PC-9 (cell line): Measurements from ENCODE around the gene TAS2R42. TPM values are rescaled to one million over a fixed set of nuclear protein-coding genes. Genes with fewer than 3 reads are reported as not detected.

ENCODE experiments used
- BruUV-seq: library from RNA; stranded (reverse); fragments of 400-500 nt; replicated peaks from 2 replicates; lab custom pipeline; 2021; lab: Mats Ljungman, UMichigan
- CTCF ChIA-PET: fragments of 300-600 bp; sonication (Branson Sonifier 250); formaldehyde crosslinking; loops from one replicate; lab custom pipeline; 2022; ENCODE audit warnings: antibody characterized with exemption; lab: Charles Lee
- POLR2A ChIA-PET: fragments of 300-600 bp; sonication (Branson Sonifier 250); formaldehyde crosslinking; loops from one replicate; lab custom pipeline; 2022; ENCODE audit warnings: antibody characterized with exemption; ENCODE audit not compliant: unreplicated experiment; lab: Charles Lee
- DNase-seq, 2 experiments: peaks; one replicate each; pipeline versions ENCODE4 v3.0.0 to v3.0.0-alpha.2; 2015 to 2022; ENCODE audit warnings: mixed read lengths in 1 of 2
- H2AFZ ChIP-seq: fragments of 200-600 bp; sonication (generic); 2 replicates; pipeline ENCODE4 v1.8.1; 2017; ENCODE audit warnings: antibody characterized with exemption
- H3F3A ChIP-seq: fragments of 200-600 bp; sonication (generic); 2 replicates; pipeline ENCODE4 v1.8.1; 2017; ENCODE audit warnings: antibody characterized with exemption, mild to moderate bottlenecking, low read depth; ENCODE audit not compliant: insufficient read depth
- H3K27ac ChIP-seq: fragments of 200-600 bp; sonication (generic); 2 replicates; pipeline ENCODE4 v1.6.1; 2016; ENCODE audit warnings: mixed run types
- H3K27me3 ChIP-seq: fragments of 200-600 bp; sonication (generic); 2 replicates; pipeline ENCODE4 v1.6.1; 2016; ENCODE audit warnings: low read depth, mixed run types; ENCODE audit not compliant: insufficient read depth
- H3K36me3 ChIP-seq: fragments of 200-600 bp; sonication (generic); 2 replicates; pipeline ENCODE4 v1.6.1; 2016; ENCODE audit warnings: low read depth, mixed run types
- H3K4me1 ChIP-seq: fragments of 200-600 bp; sonication (generic); replicated peaks from 2 replicates; pipeline ENCODE4 v1.6.1; 2016; ENCODE audit warnings: mixed run types; ENCODE audit not compliant: insufficient read depth
- H3K4me2 ChIP-seq: fragments of 200-600 bp; sonication (generic); 2 replicates; pipeline ENCODE4 v1.6.1; 2017; ENCODE audit warnings: mixed run types
- H3K4me3 ChIP-seq: fragments of 200-600 bp; sonication (generic); 2 replicates; pipeline ENCODE4 v1.6.1; 2016; ENCODE audit warnings: mixed run types
- H3K79me2 ChIP-seq: fragments of 200-600 bp; sonication (generic); 2 replicates; pipeline ENCODE4 v1.6.1; 2017; ENCODE audit warnings: low read depth, mixed run types
- H3K9me2 ChIP-seq: fragments of 200-600 bp; sonication (generic); 2 replicates; pipeline ENCODE4 v1.8.1; 2017; ENCODE audit warnings: mild to moderate bottlenecking; ENCODE audit not compliant: insufficient read depth
- H3K9me3 ChIP-seq: fragments of 200-600 bp; sonication (generic); 2 replicates; pipeline ENCODE4 v1.8.1; 2016; ENCODE audit warnings: low read depth; ENCODE audit not compliant: insufficient read depth
- H4K20me1 ChIP-seq: fragments of 200-600 bp; sonication (generic); 2 replicates; pipeline ENCODE4 v1.8.1; 2017; ENCODE audit not compliant: insufficient read depth
- EZH2 ChIP-seq: fragments of 200-600 bp; sonication (generic); IDR thresholded peaks from 2 replicates; pipeline ENCODE4 v1.8.0; 2017; ENCODE audit warnings: antibody characterized with exemption, low read depth
- intact Hi-C: fragments of 100-400 bp; cut with micrococcal nuclease; formaldehyde crosslinking; loops from one replicate; pipeline ENCODE4 v1.10.0; 2022; ENCODE audit not compliant: unreplicated experiment
- total RNA-seq: library from RNA; stranded (reverse); gene quantifications from 2 replicates; pipeline ENCODE4 v1.2.3, GENCODE V29; 2021
- TF ChIP-seq, protein P1 (sequence below): fragments of 200-600 bp; sonication (generic); conservative IDR thresholded peaks from 2 replicates; pipeline ENCODE4 v1.6.1; 2017; ENCODE audit warnings: mixed run types, antibody characterized with exemption, mild to moderate bottlenecking, moderate library complexity

Gene TAS2R42
- total RNA-seq, 1 experiment from 2014 or later: not detected

DNA sequence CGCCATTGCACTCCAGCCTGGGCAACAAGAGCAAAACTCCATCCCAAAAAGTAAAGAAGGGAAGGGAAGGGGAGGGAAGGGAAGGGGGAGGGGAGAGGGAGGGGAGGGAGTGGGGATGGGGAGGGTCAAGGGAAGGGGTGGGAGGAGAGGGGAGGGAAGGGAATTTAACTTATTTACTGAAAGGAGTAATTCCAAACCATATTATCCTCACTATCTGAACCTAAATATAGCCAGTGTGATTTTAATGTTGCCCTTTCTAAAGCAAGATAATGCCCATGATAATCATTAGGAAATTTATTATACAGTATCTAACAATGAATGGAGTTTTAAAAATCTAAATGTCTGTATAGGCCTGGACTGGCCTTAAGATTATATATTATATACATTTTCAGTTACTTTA, 8.5 kb downstream of the TAS2R42 start:
- no peak overlapping the region for H3K4me3 ChIP-seq
- H3K4me2 ChIP-seq: no peak overlapping the region
- no peak overlapping the region for H2AFZ ChIP-seq
- no peak overlapping the region for H3K27ac ChIP-seq
- POLR2A ChIA-PET: no interaction called here
- H4K20me1 ChIP-seq: no peaks in the 10 kb centered on the region
- peaks cover 11% of the 10 kb centered on the region for H3K79me2 ChIP-seq
- H3K27me3 ChIP-seq: no peaks in the 10 kb centered on the region
- CTCF ChIA-PET: no interaction called here
- no peaks in the 10 kb centered on the region for H3K9me2 ChIP-seq
- no peaks in the 10 kb centered on the region for H3K9me3 ChIP-seq
- intact Hi-C loops: no loop called here
- no peak for DNase-seq
- no TSS peak for BruUV-seq
- TF ChIP-seq, protein P1, sequence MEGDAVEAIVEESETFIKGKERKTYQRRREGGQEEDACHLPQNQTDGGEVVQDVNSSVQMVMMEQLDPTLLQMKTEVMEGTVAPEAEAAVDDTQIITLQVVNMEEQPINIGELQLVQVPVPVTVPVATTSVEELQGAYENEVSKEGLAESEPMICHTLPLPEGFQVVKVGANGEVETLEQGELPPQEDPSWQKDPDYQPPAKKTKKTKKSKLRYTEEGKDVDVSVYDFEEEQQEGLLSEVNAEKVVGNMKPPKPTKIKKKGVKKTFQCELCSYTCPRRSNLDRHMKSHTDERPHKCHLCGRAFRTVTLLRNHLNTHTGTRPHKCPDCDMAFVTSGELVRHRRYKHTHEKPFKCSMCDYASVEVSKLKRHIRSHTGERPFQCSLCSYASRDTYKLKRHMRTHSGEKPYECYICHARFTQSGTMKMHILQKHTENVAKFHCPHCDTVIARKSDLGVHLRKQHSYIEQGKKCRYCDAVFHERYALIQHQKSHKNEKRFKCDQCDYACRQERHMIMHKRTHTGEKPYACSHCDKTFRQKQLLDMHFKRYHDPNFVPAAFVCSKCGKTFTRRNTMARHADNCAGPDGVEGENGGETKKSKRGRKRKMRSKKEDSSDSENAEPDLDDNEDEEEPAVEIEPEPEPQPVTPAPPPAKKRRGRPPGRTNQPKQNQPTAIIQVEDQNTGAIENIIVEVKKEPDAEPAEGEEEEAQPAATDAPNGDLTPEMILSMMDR: no peak
- TF ChIP-seq EZH2: no peak
- H3K36me3 ChIP-seq: no peaks in the 10 kb centered on the region
- H3K4me1 ChIP-seq: no peaks in the 10 kb centered on the region; the same call in 1 of the 2 replicates
- no peaks in the 10 kb centered on the region for H3F3A ChIP-seq

DNA sequence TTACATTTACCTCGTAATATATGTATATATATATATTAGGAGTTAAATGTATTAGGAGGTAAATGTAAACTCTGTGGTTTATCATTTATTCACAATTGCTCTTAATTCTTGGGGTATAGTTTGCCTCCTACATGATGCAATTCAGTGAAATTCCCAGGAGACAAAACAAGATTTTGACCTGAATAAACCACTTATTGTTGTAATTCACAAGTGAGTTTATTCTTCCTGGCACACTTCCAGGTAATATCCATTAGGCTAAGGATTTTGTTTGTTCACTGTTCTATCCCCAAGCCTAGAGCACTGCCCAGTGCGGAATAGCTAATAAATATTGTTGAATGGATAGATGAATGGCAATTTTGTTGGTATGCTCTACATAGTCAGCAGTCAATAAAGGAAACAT, 12.7 kb downstream of the TAS2R42 start:
- Histone ChIP-seq H3K36me3 (no peaks in the 10 kb centered on the region; the same call in 1 of the 2 replicates), H3F3A (no peaks in the 10 kb centered on the region), H2AFZ (no peak overlapping the region), H3K4me2 (no peak overlapping the region), H3K4me3 (no peak overlapping the region), H3K79me2 (peaks cover 47% of the 10 kb centered on the region), H3K27me3 (no peaks in the 10 kb centered on the region), H3K27ac (no peak overlapping the region), H3K9me3 (no peaks in the 10 kb centered on the region), H3K9me2 (no peaks in the 10 kb centered on the region), H3K4me1 (peaks cover 8% of the 10 kb centered on the region; the same call in 1 of the 2 replicates), H4K20me1 (no peaks in the 10 kb centered on the region)
- CTCF ChIA-PET: interaction anchor here (0.6 kb wide), 1 partner anchor 309 kb away, joined by 3 read pairs; no protein-coding TSS in a partner anchor
- POLR2A ChIA-PET: no interaction called here
- intact Hi-C loops: no loop called here
- BruUV-seq: no TSS peak
- no peak for DNase-seq
- TF ChIP-seq EZH2: no peak
- TF ChIP-seq, protein P1: no peak

DNA sequence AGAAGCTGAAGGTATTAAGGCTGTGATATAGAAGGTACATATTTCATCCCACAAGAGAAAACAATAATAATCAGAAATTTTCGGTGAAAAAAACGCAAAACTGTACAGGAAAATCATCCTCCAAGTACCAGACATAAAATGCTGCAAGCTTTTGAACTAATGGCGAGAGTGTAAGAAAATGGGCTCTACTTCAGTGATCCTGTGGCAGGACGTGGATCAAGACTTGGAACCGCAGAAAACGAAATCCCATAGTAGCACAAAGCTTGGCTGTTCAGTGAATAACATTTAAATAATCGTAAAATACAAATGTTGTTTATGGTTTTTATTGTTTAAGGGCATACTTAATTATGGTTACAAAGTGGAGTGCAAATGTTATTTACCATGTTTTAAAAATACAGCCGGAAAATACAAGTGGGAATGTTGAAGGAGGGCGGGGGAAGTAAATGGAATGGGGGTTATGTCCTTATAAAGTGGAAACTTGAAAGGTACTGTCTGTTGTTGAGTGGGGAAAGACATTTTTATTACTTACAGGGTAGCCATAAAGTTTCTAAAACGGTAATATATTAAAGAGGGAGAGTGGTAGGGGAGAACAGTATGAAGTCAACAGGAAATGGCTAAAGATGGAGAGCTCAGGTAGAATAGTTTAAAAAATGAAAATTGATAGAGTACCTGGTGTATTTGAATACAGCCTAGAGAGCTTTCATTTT, 14.6 kb downstream of the TAS2R42 start:
- Histone ChIP-seq H3K9me3 (no peaks in the 10 kb centered on the region), H3F3A (no peaks in the 10 kb centered on the region), H3K9me2 (no peaks in the 10 kb centered on the region), H2AFZ (peak overlapping the region; percentile 91), H3K4me3 (peak overlapping the region; percentile 75), H3K79me2 (peaks cover 56% of the 10 kb centered on the region), H3K36me3 (no peaks in the 10 kb centered on the region; the same call in 1 of the 2 replicates), H3K27ac (peak overlapping the region; percentile 73), H3K27me3 (no peaks in the 10 kb centered on the region), H4K20me1 (no peaks in the 10 kb centered on the region), H3K4me1 (peaks cover 8% of the 10 kb centered on the region; the same call in 1 of the 2 replicates), H3K4me2 (peak overlapping the region; percentile 99)
- CTCF ChIA-PET: no interaction called here
- TSS peak; percentile 69 for BruUV-seq
- POLR2A ChIA-PET: interaction anchor here (0.5 to 0.7 kb wide), 5 partner anchors 18 to 899 kb away, joined by 3 to 5 read pairs (median 4); partner anchors contain the start of gene MAGOHB
- intact Hi-C loops: no loop called here
- no peak for TF ChIP-seq EZH2
- TF ChIP-seq, protein P1: no peak
- no peak for DNase-seq
